Thymus (tissue), 11 donors: ENCODE data around the gene TWF2. TPM values are rescaled to one million over a fixed set of nuclear protein-coding genes. Genes with fewer than 3 reads are reported as not detected.

Source experiments
- DNase-seq, 9 donors: peaks; one replicate each; pipeline ENCODE4 v3.0.0-alpha.2; 2013; ENCODE audit warnings: low spot score in 9 of 9, low read depth in 6 of 9, missing footprints in 1 of 9
- H3K27ac ChIP-seq, 2 donors: one replicate each; pipeline ENCODE4 v1.5.1; 2013; ENCODE audit warnings: control low read depth in 1 of 2, low read depth in 1 of 2, low read length in 1 of 2, mild to moderate bottlenecking in 1 of 2, moderate library complexity in 1 of 2
- H3K27me3 ChIP-seq, 2 donors: one replicate each; pipeline ENCODE4 v1.5.1; 2013; ENCODE audit warnings: low read length in 1 of 2; ENCODE audit not compliant: control insufficient read depth in 2 of 2, insufficient read depth in 1 of 2
- H3K36me3 ChIP-seq, 2 donors: one replicate each; pipeline ENCODE4 v1.5.1; 2013; ENCODE audit warnings: low read length in 1 of 2, mild to moderate bottlenecking in 1 of 2, moderate library complexity in 1 of 2; ENCODE audit not compliant: control insufficient read depth in 2 of 2, insufficient read depth in 2 of 2
- H3K4me1 ChIP-seq, 2 donors: one replicate each; pipeline ENCODE4 v1.5.1; 2013; ENCODE audit warnings: low read length in 2 of 2; ENCODE audit not compliant: control insufficient read depth in 2 of 2, insufficient read depth in 2 of 2
- H3K4me3 ChIP-seq, 2 donors: one replicate each; pipeline ENCODE4 v1.5.1; 2013; ENCODE audit warnings: low read length in 2 of 2, control low read depth in 1 of 2, mild to moderate bottlenecking in 1 of 2
- H3K9me3 ChIP-seq, 2 donors: one replicate each; pipeline ENCODE4 v1.5.1; 2013; ENCODE audit warnings: low read length in 1 of 2, mild to moderate bottlenecking in 1 of 2; ENCODE audit not compliant: control insufficient read depth in 2 of 2, insufficient read depth in 1 of 2
- WGBS: extraction: QIAGEN DNeasy Blood & Tissue Kit; methylation state at CpG from one replicate; pipeline ENCODE4 v1.1.7; 2013; 5-methylcytosine and 5-hydroxymethylcytosine counted together
- polyA plus RNA-seq: library from polyadenylated mRNA; stranded (reverse); fragments of 200-250 nt; gene quantifications from one replicate; pipeline ENCODE4 v1.2.3, GENCODE V29; 2013
- total RNA-seq: library from RNA; stranded (reverse); fragments of 120-200 nt; gene quantifications from one replicate; pipeline ENCODE4 v1.2.4, GENCODE V29; 2013
- donor health status: healthy.

Gene TWF2
- total and polyA plus RNA-seq, 2 donors, result 60.5 to 62.6 TPM

DNA sequence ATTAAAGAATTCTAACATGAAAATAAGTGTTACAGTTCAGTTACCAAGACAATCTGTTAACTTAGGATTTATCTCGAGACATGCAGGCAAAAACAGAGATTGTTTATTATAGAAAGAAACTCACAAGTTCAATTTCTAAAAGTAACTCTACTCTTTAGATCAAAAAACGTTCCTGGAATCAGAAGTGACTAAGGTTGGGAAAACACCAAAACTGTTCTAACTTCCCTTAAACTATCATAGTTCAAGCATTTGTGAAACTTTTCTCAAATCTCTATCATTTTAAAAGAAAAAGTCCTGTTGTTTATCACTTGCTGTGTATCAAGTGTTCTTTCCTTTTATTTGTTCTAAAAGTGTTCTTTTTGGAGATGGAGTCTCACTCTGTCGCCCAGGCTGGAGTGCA, 30.8 kb upstream of the TWF2 start:
- Histone ChIP-seq H3K4me1 (peaks cover 3 to 22% of the 10 kb centered on the region in 2 donors), H3K4me3 (no peak overlapping the region), H3K9me3 (no peaks in the 10 kb centered on the region), H3K36me3 (peaks cover 48 to 91% of the 10 kb centered on the region in 2 donors), H3K27me3 (no peaks in the 10 kb centered on the region), H3K27ac (no peak overlapping the region)
- 88% methylated on average over 3 of the region's 3 CpGs for WGBS
- no peak for DNase-seq

DNA sequence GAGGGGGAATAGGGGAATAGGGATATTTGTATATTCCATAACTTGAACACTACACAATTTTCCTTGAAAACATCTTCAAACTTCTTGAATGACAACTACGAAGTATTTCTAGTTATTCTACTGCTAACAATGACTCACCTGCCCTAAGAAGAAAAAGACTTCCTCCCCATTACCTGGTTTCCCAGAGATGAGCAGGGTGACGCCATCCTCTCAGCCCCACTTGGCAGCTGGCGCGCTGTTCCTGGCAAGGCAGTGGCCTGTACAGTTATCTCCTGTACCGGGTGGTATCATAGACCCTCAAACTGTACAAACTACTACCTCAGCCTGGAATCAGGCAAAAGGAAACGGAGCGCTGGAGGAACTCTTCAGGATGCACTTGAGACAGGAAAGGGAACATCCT, 29.1 kb upstream of the TWF2 start:
- Histone ChIP-seq H3K4me1 (peaks cover 0 to 18% of the 10 kb centered on the region in 2 donors), H3K9me3 (no peaks in the 10 kb centered on the region), H3K4me3 (no peak overlapping the region), H3K27ac (no peak overlapping the region), H3K36me3 (peaks cover 49 to 92% of the 10 kb centered on the region in 2 donors), H3K27me3 (no peaks in the 10 kb centered on the region)
- WGBS, result 94% methylated on average over 7 of the region's 7 CpGs
- DNase-seq, result no peak

DNA sequence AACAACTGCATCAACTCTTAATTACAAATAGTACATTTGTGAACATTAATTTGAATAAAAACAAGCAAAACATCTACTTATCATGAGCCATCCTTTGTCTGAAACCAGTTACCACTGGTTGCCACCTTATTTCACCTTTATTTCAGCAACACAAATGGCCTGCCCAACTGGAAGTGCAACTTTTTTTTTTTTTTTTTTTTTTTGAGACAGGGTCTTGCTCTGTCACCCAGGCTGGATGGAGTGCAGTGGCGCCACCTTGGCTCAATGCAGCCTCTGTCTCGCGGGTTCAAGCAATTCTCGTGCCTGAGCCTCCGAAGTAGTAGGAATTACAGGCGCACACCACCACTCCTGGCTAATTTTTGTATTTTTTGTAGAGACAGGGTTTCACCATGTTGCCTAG, 26.4 kb upstream of the TWF2 start:
- no peaks in the 10 kb centered on the region for H3K9me3 ChIP-seq
- peaks cover 53 to 92% of the 10 kb centered on the region in 2 donors for H3K36me3 ChIP-seq
- H3K4me1 ChIP-seq, result peaks cover 0 to 7% of the 10 kb centered on the region in 2 donors
- no peak overlapping the region for H3K4me3 ChIP-seq
- H3K27ac ChIP-seq, result no peak overlapping the region
- WGBS, result 97% methylated on average over 6 of the region's 6 CpGs
- H3K27me3 ChIP-seq, result no peaks in the 10 kb centered on the region
- DNase-seq, result no peak

DNA sequence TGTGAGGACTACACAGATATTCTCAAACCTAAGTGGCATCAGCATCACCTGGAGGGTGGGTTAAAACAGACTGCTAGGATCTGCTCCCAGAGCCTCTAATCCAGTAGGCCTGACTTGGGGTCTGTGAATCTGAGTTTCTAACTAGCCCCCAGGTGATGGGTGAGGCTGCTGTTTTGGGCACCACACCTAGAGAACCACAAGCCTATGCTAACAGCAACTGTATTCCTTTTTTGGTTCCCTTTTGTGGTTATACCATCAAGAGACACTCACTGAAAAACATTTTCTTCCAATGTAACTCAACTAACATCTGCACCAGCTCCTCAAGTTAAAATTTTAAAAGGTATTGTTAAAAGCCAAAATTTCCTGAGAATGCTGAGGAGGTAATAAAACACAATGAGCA, 23.5 kb upstream of the TWF2 start:
- peaks cover 0 to 7% of the 10 kb centered on the region in 2 donors for H3K4me1 ChIP-seq

DNA sequence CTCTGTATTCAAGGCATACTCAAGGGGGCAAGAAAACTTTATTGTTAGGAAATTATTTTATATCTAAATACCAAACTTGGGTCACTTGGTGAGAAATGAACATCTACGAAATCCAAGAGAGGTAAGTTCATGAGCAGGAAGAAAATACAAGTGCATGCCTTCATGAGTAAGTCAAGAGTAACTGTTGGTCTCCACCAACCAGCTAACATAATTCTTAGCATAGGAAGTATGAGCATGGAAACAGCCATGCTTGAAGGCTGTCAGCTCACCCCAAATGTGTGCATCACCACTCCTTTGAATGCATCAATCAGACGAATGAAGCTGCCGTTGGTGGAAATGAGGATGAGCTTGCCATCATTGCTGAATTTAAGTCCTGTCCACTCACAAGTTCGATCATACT, 20.5 kb upstream of the TWF2 start:
- H3K27me3 ChIP-seq, result no peaks in the 10 kb centered on the region
- no peak for DNase-seq
- no peak overlapping the region for H3K4me3 ChIP-seq
- no peak overlapping the region for H3K27ac ChIP-seq
- peaks cover 6 to 33% of the 10 kb centered on the region in 2 donors for H3K4me1 ChIP-seq
- no peaks in the 10 kb centered on the region for H3K9me3 ChIP-seq
- 97% methylated on average over 4 of the region's 4 CpGs for WGBS
- H3K36me3 ChIP-seq, result peaks cover 66 to 97% of the 10 kb centered on the region in 2 donors

More for the DNA sequence above, 23.5 kb upstream of the TWF2 start:
- H3K27ac ChIP-seq, result peak overlapping the region in 1 of 2 donors; percentile 31
- H3K36me3 ChIP-seq, result peaks cover 60 to 95% of the 10 kb centered on the region in 2 donors
- no peaks in the 10 kb centered on the region for H3K27me3 ChIP-seq
- no peaks in the 10 kb centered on the region for H3K9me3 ChIP-seq
- H3K4me3 ChIP-seq, result no peak overlapping the region
- DNase-seq, result no peak

DNA sequence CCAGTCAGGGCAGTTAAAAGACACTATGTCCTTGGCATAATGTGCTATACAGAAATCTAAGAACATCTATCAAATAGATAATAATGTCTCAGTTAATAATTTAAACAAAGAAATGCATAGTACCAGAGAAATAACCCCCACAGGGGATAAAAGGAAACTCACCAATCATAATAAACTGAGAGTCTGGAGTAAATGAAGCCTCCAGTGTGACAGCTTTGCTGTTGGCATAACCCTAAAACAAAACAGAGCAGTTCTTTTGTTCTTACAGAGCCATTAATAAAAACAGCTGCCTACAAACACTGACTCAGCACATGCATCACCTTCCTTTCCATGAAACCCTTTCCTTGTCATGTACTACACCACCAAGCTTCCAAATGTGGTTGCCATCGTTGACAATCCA, 20.1 kb upstream of the TWF2 start:
- H3K4me3 ChIP-seq, result no peak overlapping the region
- H3K27ac ChIP-seq, result no peak overlapping the region
- no peaks in the 10 kb centered on the region for H3K9me3 ChIP-seq
- H3K4me1 ChIP-seq, result peaks cover 9 to 36% of the 10 kb centered on the region in 2 donors
- H3K27me3 ChIP-seq, result no peaks in the 10 kb centered on the region
- WGBS, result 76% methylated on average over 1 of the region's 1 CpG
- peaks cover 67 to 97% of the 10 kb centered on the region in 2 donors for H3K36me3 ChIP-seq
- DNase-seq, result no peak

DNA sequence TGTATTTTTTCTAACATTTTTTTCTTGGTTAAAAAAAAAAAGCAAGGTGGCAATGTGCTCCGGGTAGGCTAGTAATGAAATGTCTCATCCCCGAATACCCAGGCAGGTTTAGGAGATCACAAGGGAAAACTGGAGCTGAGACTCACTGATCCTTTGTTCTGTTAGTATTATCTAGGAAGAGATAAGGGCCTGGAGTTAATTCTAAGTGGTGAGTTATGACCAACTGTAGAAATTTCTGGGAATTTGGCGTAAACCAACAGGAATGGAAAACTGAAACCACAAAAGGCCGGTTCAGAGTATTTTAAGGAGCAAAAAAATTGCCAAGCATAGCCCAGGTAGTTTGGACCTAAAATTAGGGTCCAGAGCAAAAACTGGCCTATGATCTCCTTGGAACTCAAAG, 19.0 kb upstream of the TWF2 start:
- Histone ChIP-seq H3K27me3 (no peaks in the 10 kb centered on the region), H3K4me1 (peaks cover 17 to 42% of the 10 kb centered on the region in 2 donors), H3K4me3 (no peak overlapping the region), H3K36me3 (peaks cover 64 to 92% of the 10 kb centered on the region in 2 donors), H3K9me3 (no peaks in the 10 kb centered on the region), H3K27ac (no peak overlapping the region)
- DNase-seq, result no peak
- WGBS, result 96% methylated on average over 4 of the region's 4 CpGs

DNA sequence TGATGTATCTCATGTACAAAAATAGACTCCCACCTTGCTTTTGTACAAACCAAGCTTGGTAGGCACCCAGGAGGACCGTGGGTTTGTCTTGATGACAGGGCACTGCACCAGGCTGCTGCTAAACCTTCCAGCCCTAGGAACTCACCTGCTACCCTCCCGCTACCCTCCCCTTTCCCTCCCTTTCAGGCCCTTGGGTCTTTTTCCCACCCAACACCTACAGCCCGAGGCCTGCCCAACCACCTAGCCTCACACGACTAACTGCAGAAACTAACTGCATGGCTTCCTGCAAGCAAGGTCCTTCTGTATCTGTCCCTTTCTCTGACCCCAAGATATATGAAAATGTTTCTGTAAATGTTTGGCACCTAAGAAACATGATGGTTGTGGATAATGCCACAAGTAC, 17.7 kb upstream of the TWF2 start:
- peaks cover 23 to 53% of the 10 kb centered on the region in 2 donors for H3K4me1 ChIP-seq
- peak overlapping the region in 1 of 2 donors; percentile 54 for H3K27ac ChIP-seq

DNA sequence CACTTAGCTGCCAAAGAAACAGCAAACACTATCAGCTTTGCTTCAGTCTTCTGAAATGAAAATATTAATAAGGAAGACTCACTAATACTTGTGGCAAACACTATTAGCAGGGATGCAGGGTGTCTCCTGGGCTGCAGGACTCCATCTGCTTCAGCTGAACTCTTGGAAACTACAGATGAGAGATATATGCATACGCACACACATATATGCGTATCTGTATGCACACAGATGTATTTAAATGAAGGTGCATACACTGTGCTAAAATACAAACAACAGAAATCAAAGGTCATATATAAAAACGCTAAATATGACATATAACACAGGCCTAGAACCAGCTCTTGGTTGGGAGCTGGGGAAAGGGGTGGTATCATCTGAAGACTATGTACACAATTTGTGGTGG, 17.2 kb upstream of the TWF2 start:
- Histone ChIP-seq H3K9me3 (no peaks in the 10 kb centered on the region), H3K27me3 (no peaks in the 10 kb centered on the region), H3K4me1 (peaks cover 23 to 54% of the 10 kb centered on the region in 2 donors), H3K27ac (peak overlapping the region; percentile 3 to 75), H3K36me3 (peaks cover 54 to 92% of the 10 kb centered on the region in 2 donors), H3K4me3 (no peak overlapping the region)
- 97% methylated on average over 3 of the region's 3 CpGs for WGBS
- no peak for DNase-seq

More for the DNA sequence above, 17.7 kb upstream of the TWF2 start:
- Histone ChIP-seq H3K27me3 (no peaks in the 10 kb centered on the region), H3K36me3 (peaks cover 54 to 91% of the 10 kb centered on the region in 2 donors), H3K4me3 (no peak overlapping the region), H3K9me3 (no peaks in the 10 kb centered on the region)
- 89% methylated on average over 4 of the region's 4 CpGs for WGBS
- DNase-seq, result no peak

DNA sequence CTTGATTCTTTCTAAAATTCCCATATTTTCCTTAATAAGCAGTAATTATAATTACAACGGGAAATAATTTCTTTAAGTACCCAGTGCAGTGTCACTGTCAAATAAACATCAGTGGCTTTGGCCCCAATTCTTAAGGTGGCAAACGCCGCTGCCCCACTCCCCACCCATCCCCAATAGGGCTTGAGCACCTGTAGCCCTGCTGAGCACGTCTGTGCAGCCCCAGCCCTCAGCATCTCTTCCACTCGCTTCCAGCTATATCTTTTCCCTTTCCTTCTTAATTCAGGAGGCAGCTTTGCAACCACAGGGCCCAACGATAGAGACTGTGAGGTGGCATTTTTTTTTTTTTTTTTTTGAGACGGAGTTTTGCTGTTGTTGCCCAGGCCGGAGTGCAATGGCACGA, 15.7 kb upstream of the TWF2 start:
- 94% methylated on average over 9 of the region's 9 CpGs for WGBS
- H3K4me1 ChIP-seq, result peaks cover 23 to 67% of the 10 kb centered on the region in 2 donors
- no peaks in the 10 kb centered on the region for H3K27me3 ChIP-seq
- no peak overlapping the region for H3K4me3 ChIP-seq
- no peak for DNase-seq
- H3K36me3 ChIP-seq, result peaks cover 60 to 89% of the 10 kb centered on the region in 2 donors
- H3K9me3 ChIP-seq, result no peaks in the 10 kb centered on the region
- peak overlapping the region; percentile 87 to 98 for H3K27ac ChIP-seq
